Measurements from ENCODE around the gene ATXN1.

DNA sequence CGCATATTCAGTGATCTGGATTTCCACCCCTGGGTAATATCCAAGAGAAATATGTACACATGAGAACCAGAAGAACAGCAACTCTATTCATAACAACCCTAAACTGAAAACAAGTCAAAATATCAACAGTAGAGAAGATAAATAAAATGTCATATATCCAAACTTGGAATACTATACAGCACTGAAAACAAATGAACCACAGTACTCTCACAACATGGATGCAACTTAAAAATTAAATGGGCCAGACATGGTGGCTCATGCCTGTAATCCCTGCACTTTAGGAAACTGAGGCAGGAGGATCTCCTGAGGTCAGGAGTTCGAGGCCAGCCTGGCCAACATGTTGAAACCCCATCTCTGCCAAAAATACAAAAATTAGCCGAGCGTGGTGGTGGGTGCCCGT lies 16.5 kb upstream of the ATXN1 start:
- TF ChIP-seq, protein P1, sequence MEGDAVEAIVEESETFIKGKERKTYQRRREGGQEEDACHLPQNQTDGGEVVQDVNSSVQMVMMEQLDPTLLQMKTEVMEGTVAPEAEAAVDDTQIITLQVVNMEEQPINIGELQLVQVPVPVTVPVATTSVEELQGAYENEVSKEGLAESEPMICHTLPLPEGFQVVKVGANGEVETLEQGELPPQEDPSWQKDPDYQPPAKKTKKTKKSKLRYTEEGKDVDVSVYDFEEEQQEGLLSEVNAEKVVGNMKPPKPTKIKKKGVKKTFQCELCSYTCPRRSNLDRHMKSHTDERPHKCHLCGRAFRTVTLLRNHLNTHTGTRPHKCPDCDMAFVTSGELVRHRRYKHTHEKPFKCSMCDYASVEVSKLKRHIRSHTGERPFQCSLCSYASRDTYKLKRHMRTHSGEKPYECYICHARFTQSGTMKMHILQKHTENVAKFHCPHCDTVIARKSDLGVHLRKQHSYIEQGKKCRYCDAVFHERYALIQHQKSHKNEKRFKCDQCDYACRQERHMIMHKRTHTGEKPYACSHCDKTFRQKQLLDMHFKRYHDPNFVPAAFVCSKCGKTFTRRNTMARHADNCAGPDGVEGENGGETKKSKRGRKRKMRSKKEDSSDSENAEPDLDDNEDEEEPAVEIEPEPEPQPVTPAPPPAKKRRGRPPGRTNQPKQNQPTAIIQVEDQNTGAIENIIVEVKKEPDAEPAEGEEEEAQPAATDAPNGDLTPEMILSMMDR (IDR thresholded peaks at IDR 0.05; ENCODE audit: insufficient read depth, low read length, poor library complexity, severe bottlenecking) = no peak
- no peak for TF ChIP-seq EZH2phosphoT487 (conservative IDR thresholded peaks at IDR 0.05; ENCODE audit: low read length)
